Measurements from ENCODE around the gene TRAF3.

Gene TRAF3

GRCh38 chr14:102796661-102797190, 19.5 kb downstream of the TRAF3 start:
- H3K27ac ChIP-seq: no peak overlapping the region
- TF ChIP-seq CTCF (conservative IDR thresholded peaks at IDR 0.05): no peak

DNA sequence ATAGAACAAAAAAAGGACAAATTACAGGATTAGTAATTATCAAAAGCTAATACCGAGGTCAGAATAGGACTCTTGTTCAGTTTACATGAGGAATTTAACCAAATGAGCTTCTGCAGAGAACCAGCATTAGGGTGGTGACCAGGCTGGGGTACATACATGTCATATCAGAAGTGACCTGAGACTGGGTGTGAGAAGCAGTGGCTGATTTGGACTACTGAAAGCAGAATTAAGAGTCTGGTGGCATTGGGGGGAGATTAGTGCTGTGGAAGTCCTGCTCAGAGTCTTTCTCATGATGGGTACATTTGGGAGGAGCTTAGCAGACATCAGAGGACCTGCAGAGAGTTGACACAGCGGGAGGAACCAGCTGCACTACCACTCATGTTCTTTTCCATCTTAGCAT, 21.7 kb downstream of the TRAF3 start:
- H3K27ac ChIP-seq: no peak overlapping the region
- no peak for TF ChIP-seq CTCF (conservative IDR thresholded peaks at IDR 0.05)

- H3K27ac ChIP-seq: no peak overlapping the region
- TF ChIP-seq CTCF (conservative IDR thresholded peaks at IDR 0.05): no peak
Measured at GRCh38 chr14:102799684-102800562, 22.7 kb downstream of the TRAF3 start.

DNA sequence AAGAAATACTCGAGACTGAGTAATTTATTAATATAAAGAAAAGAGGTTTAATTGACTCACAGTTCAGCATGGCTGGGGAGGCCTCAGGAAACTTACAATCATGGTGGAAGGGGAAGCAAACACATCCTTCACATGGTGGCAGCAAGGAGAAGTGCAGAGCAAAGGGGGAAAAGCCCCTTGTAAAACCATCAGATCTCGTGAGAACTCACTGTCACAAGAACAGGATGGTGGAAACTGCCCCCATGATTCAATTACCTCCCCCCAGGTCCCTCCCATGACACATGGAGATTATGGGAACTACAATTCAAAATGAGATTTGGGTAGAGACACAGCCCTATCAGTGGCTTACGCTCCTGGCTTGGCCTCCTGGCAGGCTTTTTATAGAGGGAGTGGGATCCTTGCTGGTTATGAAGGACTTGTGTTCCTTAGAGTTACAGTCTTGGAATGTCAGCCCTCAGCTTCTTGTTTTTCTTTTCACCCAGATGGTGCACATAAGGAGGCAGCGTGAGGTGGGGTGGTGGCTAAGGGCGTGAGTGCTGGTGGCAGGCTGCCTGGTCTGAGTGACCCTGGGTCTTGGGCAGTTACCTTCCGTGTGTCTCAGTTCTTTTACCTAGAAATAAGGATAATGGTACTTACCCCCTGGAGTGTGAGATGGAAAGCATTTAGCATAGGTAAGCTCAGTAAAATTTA, 25.7 kb downstream of the TRAF3 start:
- TF ChIP-seq CTCF (conservative IDR thresholded peaks at IDR 0.05): no peak
- H3K27ac ChIP-seq: no peak overlapping the region

GRCh38 chr14:102804858-102805257, 27.6 kb downstream of the TRAF3 start:
- H3K27ac ChIP-seq: no peak overlapping the region
- no peak for TF ChIP-seq CTCF (conservative IDR thresholded peaks at IDR 0.05)

DNA sequence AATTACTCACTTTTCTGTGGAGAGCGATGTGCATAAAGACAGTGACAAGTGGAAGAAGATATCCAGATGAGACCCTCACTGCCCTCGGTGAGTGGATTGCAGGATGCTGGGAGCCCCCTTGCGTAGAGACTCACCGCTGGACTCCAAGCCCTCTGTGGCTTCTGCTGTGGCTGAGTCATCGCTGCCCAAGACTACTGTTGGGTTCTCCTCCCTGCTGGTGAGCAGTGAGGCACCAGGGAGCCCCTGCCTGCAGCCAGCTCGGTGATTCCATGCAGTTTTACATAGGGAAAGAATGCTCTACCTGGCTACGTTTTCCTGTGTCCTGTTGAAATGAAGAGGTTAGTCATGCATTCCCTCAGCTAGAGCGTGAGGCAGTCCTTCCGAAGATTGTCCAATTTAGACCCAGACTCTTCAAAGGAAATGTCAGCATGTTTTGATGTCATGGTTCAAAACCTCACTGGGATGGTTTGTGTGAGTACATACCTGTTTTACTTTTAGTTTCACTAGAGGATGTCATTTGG, 28.2 kb downstream of the TRAF3 start:
- no peak overlapping the region for H3K27ac ChIP-seq

More for the DNA sequence above, 28.2 kb downstream of the TRAF3 start:
- TF ChIP-seq CTCF (conservative IDR thresholded peaks at IDR 0.05): no peak

Data from VCaP (cell line).